ENCODE results near the gene PTGES3.
A peak's percentile ranks its signal among the peaks of the same experiment; 100 is the strongest.

PTGES3 gene

DNA sequence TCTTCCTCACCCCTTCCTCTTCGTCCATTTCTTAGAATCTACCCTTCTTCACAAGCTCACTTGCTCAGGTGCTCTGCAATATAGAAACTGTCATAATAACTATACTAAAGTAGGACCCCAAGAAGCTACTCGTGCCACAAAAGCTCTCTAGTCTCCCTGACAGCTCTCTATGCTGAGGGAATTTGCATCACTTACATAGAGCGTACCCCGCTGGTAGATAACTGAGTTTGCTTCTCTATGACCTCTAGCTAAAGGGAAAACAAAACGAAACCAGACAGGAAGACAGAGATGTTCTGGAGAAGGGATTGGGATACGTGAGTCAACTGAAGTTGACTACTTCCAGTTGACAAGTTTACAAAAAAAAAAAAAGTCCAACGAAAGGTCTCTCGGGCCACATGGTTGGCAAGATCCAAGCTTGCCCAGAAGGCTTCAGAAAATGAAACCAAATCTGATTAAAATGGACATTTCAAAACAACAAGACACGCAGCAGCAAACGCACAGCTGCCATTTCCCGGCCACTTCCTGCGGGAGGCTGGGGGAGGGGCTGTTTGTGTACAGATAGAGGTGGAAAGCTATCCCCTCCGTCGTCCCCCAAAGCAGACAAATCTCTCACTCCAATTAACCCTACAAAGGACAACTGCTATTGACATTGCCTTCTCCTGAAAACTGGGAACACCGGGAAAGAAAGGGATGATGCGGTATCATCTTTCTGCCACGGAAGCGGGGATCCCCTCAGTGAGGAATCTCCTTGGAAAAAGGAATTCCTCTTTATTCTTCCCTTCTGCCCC, 59.2 kb downstream of the PTGES3 start:
- DNase-seq (ENCODE audit: low read depth) = peak; percentile 46

DNA sequence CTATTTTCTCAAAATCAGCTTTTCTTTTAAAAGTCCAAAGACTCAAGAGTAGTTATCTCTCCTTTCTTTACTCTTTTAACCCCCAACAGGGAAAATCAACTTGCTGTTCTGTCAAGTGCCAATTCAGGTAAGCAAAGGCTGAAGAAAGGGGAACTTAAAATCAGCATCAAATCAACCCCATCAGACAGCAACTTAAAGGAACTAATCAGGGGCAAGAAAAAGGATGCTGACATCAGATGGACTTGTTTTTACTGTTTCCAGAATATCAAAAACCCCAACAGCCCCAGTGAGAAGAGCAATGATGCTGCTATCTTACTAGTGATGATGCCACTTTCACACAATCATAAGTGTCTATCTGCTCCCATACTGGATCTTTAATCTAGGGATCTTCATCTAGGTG, 61.4 kb downstream of the PTGES3 start:
- DNase-seq (ENCODE audit: low read depth) = no peak

GRCh38 chr12:56622535-56622934, 65.5 kb downstream of the PTGES3 start:
- no peak for DNase-seq (ENCODE audit: low read depth)

GRCh38 chr12:56616925-56617324, 71.2 kb downstream of the PTGES3 start:
- DNase-seq (ENCODE audit: low read depth) = no peak

GRCh38 chr12:56616244-56616643, 71.8 kb downstream of the PTGES3 start:
- no peak for DNase-seq (ENCODE audit: low read depth)

GRCh38 chr12:56614627-56615026, 73.5 kb downstream of the PTGES3 start:
- no peak for DNase-seq (ENCODE audit: low read depth)

All from T-helper 22 cell (primary cell).